Breast epithelium (tissue), 4 donors: ENCODE measurements around the gene CCDC17. TPM values are rescaled to one million over a fixed set of nuclear protein-coding genes. Genes with fewer than 3 reads are reported as not detected.
A peak's percentile ranks its signal among the peaks of the same experiment; 100 is the strongest.

Experiments used
- DNase-seq, 2 donors: peaks; one replicate each; pipeline ENCODE4 v3.0.0-alpha.2; 2019; ENCODE audit warnings: low spot score in 2 of 2
- H3K27ac ChIP-seq, 2 donors: fragments of 200-600 bp; sonication (generic) in 1 of 2; one replicate each; pipeline ENCODE4 v1.5.1; 2016 to 2019; ENCODE audit warnings: mild to moderate bottlenecking in 1 of 2
- H3K27me3 ChIP-seq, 2 donors: fragments of 200-600 bp; sonication (generic) in 1 of 2; one replicate each; pipeline versions ENCODE4 v1.5.1 to v1.6.0; 2017 to 2019; ENCODE audit warnings: control low read depth in 1 of 2, mild to moderate bottlenecking in 1 of 2
- H3K36me3 ChIP-seq: fragments of 200-600 bp; one replicate; pipeline ENCODE4 v1.5.1; 2019
- H3K4me1 ChIP-seq, 2 donors: fragments of 200-600 bp; sonication (generic); one replicate each; pipeline ENCODE4 v1.5.1; 2016 to 2019; ENCODE audit warnings: control low read depth in 1 of 2
- H3K4me3 ChIP-seq, 3 donors: fragments of 200-600 bp; sonication (generic); 1 replicate in 2 of 3; 2 replicates in 1 of 3; pipeline ENCODE4 v1.5.1; 2016 to 2019; ENCODE audit warnings: mild to moderate bottlenecking in 3 of 3, moderate library complexity in 2 of 3
- H3K9me3 ChIP-seq, 2 donors: fragments of 200-600 bp; sonication (generic) in 1 of 2; one replicate each; pipeline ENCODE4 v1.5.1; 2016 to 2019; ENCODE audit warnings: control low read depth in 1 of 2
- CTCF ChIP-seq, 3 donors: fragments of 450-650 bp; IDR thresholded peaks; one replicate each; pipeline ENCODE4 v1.5.1; 2016 to 2017; ENCODE audit warnings: antibody characterized with exemption in 3 of 3, mild to moderate bottlenecking in 3 of 3, moderate library complexity in 3 of 3
- POLR2A ChIP-seq: fragments of 450-650 bp; IDR thresholded peaks from one replicate; pipeline ENCODE4 v1.6.1; 2016; ENCODE audit warnings: antibody characterized with exemption, mild to moderate bottlenecking, moderate library complexity
- POLR2AphosphoS5 ChIP-seq, 3 donors: sonication (generic); formaldehyde crosslinking; IDR thresholded peaks; one replicate each; pipeline ENCODE4 v1.6.1; 2017; ENCODE audit warnings: antibody characterized with exemption in 3 of 3
- intact Hi-C: fragments of 100-400 bp; cut with DNase I; formaldehyde crosslinking; loops from one replicate; pipeline ENCODE4 v1.15.1; 2023; ENCODE audit warnings: low total_unique reads
- total RNA-seq, 3 donors: library from RNA; depleted of rRNA; stranded (reverse); fragments of >200 nt; gene quantifications; one replicate each; pipeline ENCODE4 v1.1.0, GENCODE V29; 2016

The CCDC17 gene
- total RNA-seq, 3 donors from 2014 or later, result 2.3 to 5.7 (median 4.5) TPM

GRCh38 chr1:45617618-45618017 lies 6.2 kb downstream of the CCDC17 start:
- Histone ChIP-seq H3K36me3 (peaks cover 3% of the 10 kb centered on the region), H3K4me1 (no peaks in the 10 kb centered on the region), H3K27ac (peak overlapping the region in 1 of 2 donors; percentile 6), H3K4me3 (no peak overlapping the region), H3K27me3 (no peaks in the 10 kb centered on the region), H3K9me3 (no peaks in the 10 kb centered on the region)
- intact Hi-C loops, result no loop called here
- no peak for DNase-seq
- no peak for TF ChIP-seq POLR2AphosphoS5 (IDR thresholded peaks at IDR 0.05)
- TF ChIP-seq POLR2A, result no peak
- TF ChIP-seq CTCF (IDR thresholded peaks at IDR 0.05), result no peak

DNA sequence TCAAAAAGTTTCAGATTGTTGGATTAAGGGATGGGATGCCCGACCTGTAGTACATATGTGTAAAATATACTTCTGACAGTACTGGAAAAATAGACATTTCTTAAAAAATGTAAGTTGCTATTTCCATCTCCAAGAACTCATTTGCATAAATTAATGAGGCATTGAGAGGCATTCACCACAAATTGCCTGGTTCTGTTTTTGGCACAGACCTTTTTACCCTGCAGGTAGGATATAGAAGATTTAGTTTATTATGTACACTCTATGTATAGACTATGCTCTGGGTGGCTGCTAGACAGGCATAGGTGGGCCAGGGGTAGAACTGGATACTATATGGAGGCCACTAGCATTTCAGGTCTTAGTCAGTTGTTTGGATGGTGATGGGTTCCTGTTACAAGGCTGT lies 8.0 kb downstream of the CCDC17 start:
- Histone ChIP-seq H3K27me3 (no peaks in the 10 kb centered on the region), H3K9me3 (no peaks in the 10 kb centered on the region), H3K36me3 (peaks cover 3% of the 10 kb centered on the region), H3K27ac (no peak overlapping the region), H3K4me1 (no peaks in the 10 kb centered on the region), H3K4me3 (no peak overlapping the region)
- TF ChIP-seq CTCF (IDR thresholded peaks at IDR 0.05), result no peak
- no peak for TF ChIP-seq POLR2A
- TF ChIP-seq POLR2AphosphoS5 (IDR thresholded peaks at IDR 0.05), result no peak
- no peak for DNase-seq
- intact Hi-C loops, result no loop called here

GRCh38 chr1:45612941-45613579 lies 10.8 kb downstream of the CCDC17 start:
- TF ChIP-seq POLR2A, result no peak
- no peak for TF ChIP-seq POLR2AphosphoS5 (IDR thresholded peaks at IDR 0.05)
- no peak for TF ChIP-seq CTCF (IDR thresholded peaks at IDR 0.05)
- Histone ChIP-seq H3K27ac (no peak overlapping the region), H3K27me3 (no peaks in the 10 kb centered on the region), H3K4me3 (no peak overlapping the region), H3K4me1 (peaks cover 0 to 3% of the 10 kb centered on the region in 2 donors), H3K36me3 (peaks cover 3% of the 10 kb centered on the region), H3K9me3 (no peaks in the 10 kb centered on the region)
- no peak for DNase-seq
- intact Hi-C loops, result no loop called here

DNA sequence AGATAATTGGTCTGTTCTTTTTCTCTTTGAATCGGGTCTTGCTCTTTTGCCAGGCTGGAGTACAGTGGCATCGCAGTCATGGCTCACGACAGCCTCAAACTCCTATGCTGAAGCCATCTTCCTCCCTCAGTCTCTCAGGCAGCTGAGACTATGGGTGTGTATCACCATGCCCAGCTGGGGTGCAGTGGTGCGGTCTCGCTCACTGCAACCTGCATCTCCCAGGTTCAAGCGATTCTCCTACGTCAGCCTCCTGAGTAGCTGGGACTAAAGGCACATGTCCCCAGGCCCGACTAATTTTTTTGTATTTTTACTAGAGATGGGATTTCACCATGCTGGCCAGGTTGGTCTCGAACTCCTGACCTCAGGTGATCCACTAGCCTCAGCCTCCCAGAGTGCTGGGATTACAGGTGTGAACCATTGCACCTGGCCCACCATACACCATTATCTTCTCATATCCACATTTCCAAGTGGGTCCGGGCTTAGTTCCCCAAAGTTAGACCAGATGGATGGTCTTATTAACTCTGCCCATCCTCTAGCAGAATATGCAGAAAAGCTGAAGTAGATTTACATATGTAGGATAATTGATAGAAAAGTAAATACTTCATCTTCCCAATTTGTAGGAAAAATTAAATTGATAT lies 13.1 kb downstream of the CCDC17 start:
- no peaks in the 10 kb centered on the region for H3K36me3 ChIP-seq
- intact Hi-C loops, result no loop called here

More for the DNA sequence above, 13.1 kb downstream of the CCDC17 start:
- H3K27me3 ChIP-seq, result no peaks in the 10 kb centered on the region
- no peak overlapping the region for H3K27ac ChIP-seq
- no peak overlapping the region for H3K4me3 ChIP-seq
- H3K9me3 ChIP-seq, result no peaks in the 10 kb centered on the region
- H3K4me1 ChIP-seq, result peaks cover 0 to 3% of the 10 kb centered on the region in 2 donors
- no peak for DNase-seq
- TF ChIP-seq POLR2AphosphoS5 (IDR thresholded peaks at IDR 0.05), result no peak
- TF ChIP-seq CTCF (IDR thresholded peaks at IDR 0.05), result no peak
- TF ChIP-seq POLR2A, result no peak
